HepG2 (cell line): ENCODE measurements around the gene PSD. TPM values are rescaled to one million over a fixed set of nuclear protein-coding genes. Genes with fewer than 3 reads are reported as not detected.

ENCODE experiments used
- ATAC-seq: fragments of 200-7000 bp; cut with Tn5 transposase; 3 replicates; pipeline ENCODE4 v1.9.1; 2020; ENCODE audit warnings: mild to moderate bottlenecking, moderate library complexity
- BruUV-seq: library from RNA; stranded (reverse); fragments of 400-500 nt; replicated peaks from 2 replicates; lab custom pipeline; 2021; lab: Mats Ljungman, UMichigan
- CTCF ChIA-PET: fragments of 300-600 bp; formaldehyde crosslinking; extraction: SDS; loops from one replicate; lab custom pipeline; 2021; ENCODE audit warnings: low total read pairs, inconsistent platforms, low intra/inter-chr PET ratio; lab: Yijun Ruan, JAX
- POLR2A ChIA-PET: fragments of 350-600 bp; sonication (Branson Sonifier 250); formaldehyde crosslinking; loops from one replicate; lab custom pipeline; 2020; ENCODE audit warnings: antibody characterized with exemption, inconsistent platforms; lab: Yijun Ruan, JAX
- DNase-seq: peaks from one replicate; pipeline ENCODE4 v3.0.0-alpha.2; 2015; ENCODE audit warnings: low spot score
- FAIRE-seq: peaks from 3 replicates; lab custom pipeline; 2011; peaks lifted over from hg19 to GRCh38; lab: Jason Lieb, UNC
- H2AFZ ChIP-seq: one replicate; pipeline ENCODE4 v1.6.1; 2011; ENCODE audit warnings: low read length, inconsistent platforms
- H3K27ac ChIP-seq: fragments of 300-600 bp; 3 replicates; pipeline ENCODE4 v1.8.0; 2011; ENCODE audit warnings: mixed run types, mild to moderate bottlenecking, mixed read lengths, low read length, inconsistent platforms; ENCODE audit not compliant: insufficient read depth; ENCODE audit errors: extremely low read length
- H3K27me3 ChIP-seq, 2 experiments: fragments of 200-600 bp in 1 of 2; 2 replicates in 1 of 2; 3 replicates in 1 of 2; pipeline versions ENCODE4 v1.6.0 to v1.8.0; 2011; ENCODE audit warnings: low read length in 2 of 2, mild to moderate bottlenecking in 2 of 2, moderate library complexity in 2 of 2, inconsistent platforms in 1 of 2; ENCODE audit not compliant: insufficient read depth in 2 of 2, control insufficient read depth in 1 of 2
- H3K36me3 ChIP-seq, 2 experiments: fragments of 200-600 bp in 1 of 2; replicated peaks in 1 of 2; 2 replicates in 1 of 2; 3 replicates in 1 of 2; pipeline versions ENCODE4 v1.5.1 to v1.8.0; 2011; ENCODE audit warnings: low read length in 2 of 2, inconsistent platforms in 1 of 2; ENCODE audit not compliant: insufficient read depth in 2 of 2, control insufficient read depth in 1 of 2
- H3K4me1 ChIP-seq: 2 replicates; pipeline ENCODE4 v1.5.1; 2012; ENCODE audit warnings: low read length, inconsistent platforms; ENCODE audit not compliant: insufficient read depth
- H3K4me2 ChIP-seq: 2 replicates; pipeline ENCODE4 v1.6.0; 2011; ENCODE audit warnings: low read depth, low read length, inconsistent platforms
- H3K4me3 ChIP-seq, 3 experiments: fragments of 200-600 bp in 1 of 3; sonication (generic), shearing (Covaris generic) in 1 of 3; replicated peaks in 1 of 3; 2 replicates each; pipeline ENCODE4 v1.5.1; 2011 to 2016; ENCODE audit warnings: low read length in 3 of 3, inconsistent platforms in 2 of 3, low read depth in 2 of 3, mild to moderate bottlenecking in 2 of 3, control low read depth in 1 of 3, mixed read lengths in 1 of 3; ENCODE audit not compliant: insufficient read depth in 1 of 3
- H3K79me2 ChIP-seq: one replicate; pipeline ENCODE4 v1.6.1; 2011; ENCODE audit warnings: low read length, inconsistent platforms; ENCODE audit not compliant: insufficient read depth
- H3K9ac ChIP-seq: 2 replicates; pipeline ENCODE4 v1.6.0; 2011; ENCODE audit warnings: mild to moderate bottlenecking, low read depth, low read length, inconsistent platforms; ENCODE audit not compliant: insufficient read depth
- H3K9me3 ChIP-seq: 2 replicates; pipeline ENCODE4 v1.5.1; 2012; ENCODE audit warnings: mild to moderate bottlenecking, low read length
- H4K20me1 ChIP-seq: 2 replicates; pipeline ENCODE4 v1.6.0; 2011; ENCODE audit warnings: inconsistent platforms, mild to moderate bottlenecking, low read length, moderate library complexity; ENCODE audit not compliant: insufficient read depth
- KDM1A ChIP-seq: IDR thresholded peaks from 2 replicates; pipeline ENCODE4 v1.6.1; 2016; ENCODE audit warnings: missing compliant biosample characterization
- MLXIP ChIP-seq: sonication (generic); formaldehyde crosslinking; IDR thresholded peaks from 2 replicates; pipeline ENCODE4 v1.9.0; 2021; ENCODE audit warnings: missing genetic modification reagents, borderline replicate concordance
- PBX2 ChIP-seq: IDR thresholded peaks from 2 replicates; pipeline ENCODE4 v1.6.1; 2016; ENCODE audit warnings: control low read depth
- ZNF484 ChIP-seq: sonication (generic); formaldehyde crosslinking; IDR thresholded peaks from 2 replicates; pipeline ENCODE4 v1.5.1; 2020; ENCODE audit warnings: mild to moderate bottlenecking, low read depth, missing genetic modification reagents, borderline replicate concordance
- ZNF782 ChIP-seq: sonication (generic); formaldehyde crosslinking; IDR thresholded peaks from 2 replicates; pipeline ENCODE4 v1.4.0; 2020; ENCODE audit warnings: missing genetic modification reagents, mild to moderate bottlenecking, borderline replicate concordance
- whole genome bisulfite sequencing: methylation state at CpG from one replicate; pipeline ENCODE4 v1.1.6; 2017; ENCODE audit warnings: low lambda C conversion rate; 5-methylcytosine and 5-hydroxymethylcytosine counted together
- in situ Hi-C: cut with HindIII; loops from 2 replicates; pipeline ENCODE4 v1.10.0; 2017; ENCODE audit warnings: low pct_unique_long_range_greater_than_20kb; ENCODE audit not compliant: extremely low pct_ligation_motif_present
- intact Hi-C: fragments of 100-400 bp; cut with micrococcal nuclease; formaldehyde crosslinking; loops from one replicate; pipeline ENCODE4 v1.10.0; 2022; ENCODE audit not compliant: unreplicated experiment
- polyA plus RNA-seq, 8 experiments: library from polyadenylated mRNA; depleted of rRNA in 3 of 8; stranded (reverse) in 7 of 8; unstranded in 1 of 8; fragments of >200 nt; fragmentation: Illumina TruSeq in 4 of 8; extraction: Trizol in 4 of 8; gene quantifications; 2 replicates each; pipeline versions ENCODE4 v1.2.1 to v1.2.3, GENCODE V29; 2011 to 2016; ENCODE audit warnings: low read depth in 4 of 8, missing spikeins in 1 of 8, mixed read lengths in 1 of 8; ENCODE audit not compliant: insufficient read depth in 1 of 8
- total RNA-seq, 5 experiments: library from RNA; depleted of rRNA; stranded (reverse); fragments of >200 nt; fragmentation: Illumina TruSeq; extraction: Trizol; gene quantifications; 2 replicates each; pipeline ENCODE4 v1.2.3, GENCODE V29; 2016; ENCODE audit warnings: low read depth in 1 of 5

Gene PSD
- total and polyA plus RNA-seq, 2 of the 13 experiments (the other 11 are each of a cell fraction or from before 2014, with no cell fraction given), result 0.35 to 0.58 TPM

- H3K27me3 ChIP-seq, result peaks cover 0 to 11% of the 10 kb centered on the region in 2 experiments; a peak in 2 of 5 replicates
- CTCF ChIA-PET, result no interaction called here
- WGBS, result 32% methylated on average over 5 of the region's 5 CpGs
- FAIRE-seq (no peak), ATAC-seq (no peak), DNase-seq (no peak)
- H3K4me2 ChIP-seq, result no peak overlapping the region
- in situ Hi-C loops (no loop called here), intact Hi-C loops (no loop called here)
- H2AFZ ChIP-seq, result no peak overlapping the region
- H3K27ac ChIP-seq, result no peak overlapping the region
- no peak overlapping the region for H3K9ac ChIP-seq
- POLR2A ChIA-PET, result no interaction called here
- H3K4me1 ChIP-seq, result peaks cover 39% of the 10 kb centered on the region
- H3K79me2 ChIP-seq, result peaks cover 3% of the 10 kb centered on the region
- TF ChIP-seq ZNF782, result no peak
- TF ChIP-seq ZNF484 (CRISPR knock-in tag), result no peak
- TF ChIP-seq KDM1A, result no peak
- no peak for TF ChIP-seq MLXIP (CRISPR knock-in tag)
- TF ChIP-seq PBX2, result no peak
- H3K4me3 ChIP-seq, result no peak overlapping the region
- H3K9me3 ChIP-seq, result no peaks in the 10 kb centered on the region
- no peaks in the 10 kb centered on the region for H4K20me1 ChIP-seq
- H3K36me3 ChIP-seq, result no peaks in the 10 kb centered on the region
- BruUV-seq, result no TSS peak
Measured at GRCh38 chr10:102392306-102392705, 26.3 kb downstream of the PSD start.
